ENCODE results near the gene C1QA.
A peak's percentile ranks its signal among the peaks of the same experiment; 100 is the strongest.
"Not testable (repeated sequence)": the region's sequence is repeated elsewhere in the genome, so short reads cannot be mapped to it uniquely, and the experiment has no call there.

C1QA gene

DNA sequence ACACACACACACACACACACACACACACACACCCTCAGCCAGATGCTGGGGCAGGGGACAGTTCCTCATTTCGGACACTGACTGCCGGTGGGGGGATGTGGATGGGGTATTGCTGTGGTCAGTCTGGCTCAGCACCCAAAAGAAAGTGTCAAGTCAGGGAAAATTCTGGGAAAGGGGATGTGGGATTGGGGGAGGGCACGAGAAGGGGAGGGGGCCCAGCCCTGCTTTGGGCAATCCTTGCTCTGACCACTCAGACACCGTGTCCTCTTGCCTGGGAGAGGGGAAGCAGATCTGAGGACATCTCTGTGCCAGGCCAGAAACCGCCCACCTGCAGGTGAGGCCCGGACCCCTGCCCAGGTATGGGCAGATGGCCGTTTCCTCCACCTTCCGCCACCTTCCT is 7.0 kb downstream of the C1QA start, which contains the start of gene C1QC:
TSS of gene C1QC (plus strand) at position 253 of the 400 bp plus-strand sequence. CDS start 391 bp downstream, outside the sequence.
- DNase-seq, result no peak

DNA sequence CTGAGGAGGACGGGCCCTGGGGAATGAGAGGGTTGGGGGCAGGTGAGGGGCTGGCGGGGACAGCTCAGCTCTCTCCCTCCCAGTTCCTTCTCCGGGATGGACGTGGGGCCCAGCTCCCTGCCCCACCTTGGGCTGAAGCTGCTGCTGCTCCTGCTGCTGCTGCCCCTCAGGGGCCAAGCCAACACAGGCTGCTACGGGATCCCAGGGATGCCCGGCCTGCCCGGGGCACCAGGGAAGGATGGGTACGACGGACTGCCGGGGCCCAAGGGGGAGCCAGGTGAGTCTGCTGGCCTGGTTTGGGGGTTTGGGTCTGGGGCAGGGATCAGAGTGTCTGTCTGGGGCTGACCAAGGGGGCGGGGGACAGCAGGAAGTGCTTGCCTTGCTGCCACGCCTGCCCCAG is 7.5 kb downstream of the C1QA start:
- DNase-seq, result no peak

DNA sequence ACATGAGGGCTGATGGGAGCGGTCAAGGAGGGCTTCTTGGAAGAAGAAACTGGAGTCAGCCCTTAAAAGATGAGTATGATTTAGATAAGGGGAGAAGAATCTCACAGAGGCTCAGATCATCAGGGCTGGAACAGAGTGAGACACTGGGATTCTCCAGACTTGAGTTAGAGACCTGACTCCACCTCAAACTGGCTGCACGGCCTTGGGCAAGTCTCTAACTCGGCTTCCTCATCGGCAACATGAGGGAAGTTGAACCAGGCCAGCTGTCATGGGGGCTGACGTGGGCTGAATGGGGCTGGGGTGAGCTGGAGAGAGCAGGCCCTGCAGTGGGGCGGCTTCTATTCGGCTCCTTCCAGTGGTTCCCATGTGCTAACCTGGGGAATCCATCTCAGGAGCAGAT is 9.5 kb downstream of the C1QA start:
- DNase-seq, result no peak

DNA sequence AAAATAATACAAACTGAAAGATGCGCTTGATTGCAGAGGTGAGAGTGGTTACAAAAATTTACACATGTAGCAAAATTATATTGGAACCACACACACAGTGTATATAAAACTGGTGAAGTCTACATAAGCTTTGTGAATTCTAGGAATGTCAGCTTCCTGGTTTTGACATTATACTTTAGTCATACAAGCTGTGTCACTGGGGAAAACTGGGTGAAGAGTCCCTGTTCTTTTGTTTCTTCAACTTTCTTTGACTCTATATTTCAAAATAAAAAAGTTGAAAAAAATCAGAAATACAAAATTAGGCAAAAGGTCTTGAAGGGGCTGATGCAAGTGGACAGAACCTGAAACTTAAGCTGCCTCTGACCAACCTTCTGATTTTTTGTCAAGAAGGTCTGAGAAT is 10.0 kb downstream of the C1QA start:
- DNase-seq, result no peak

DNA sequence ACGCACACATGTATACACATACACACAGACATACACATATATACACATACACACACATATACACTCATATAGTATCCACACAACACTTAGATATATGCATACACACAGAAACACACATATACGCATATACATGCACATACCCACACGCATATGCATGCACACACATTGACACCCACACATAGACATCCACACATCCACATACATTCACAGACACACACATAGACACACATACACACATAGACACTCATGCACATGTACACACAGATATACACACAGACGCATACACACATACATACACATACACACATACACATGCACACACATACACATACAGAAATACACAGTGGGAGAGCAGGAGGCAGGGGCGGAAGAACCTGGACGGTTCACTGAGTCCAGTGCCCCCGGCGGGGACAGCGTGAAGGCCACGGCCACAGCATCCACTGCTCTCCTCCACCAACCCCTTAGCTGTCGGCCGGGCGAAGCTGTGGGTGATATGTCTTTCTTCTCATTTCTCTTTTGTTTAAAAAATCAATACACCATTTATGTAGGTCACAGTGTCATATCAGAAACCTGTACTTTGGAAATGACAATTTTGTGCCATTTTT is 13.8 kb downstream of the C1QA start:
- no peak for DNase-seq

DNA sequence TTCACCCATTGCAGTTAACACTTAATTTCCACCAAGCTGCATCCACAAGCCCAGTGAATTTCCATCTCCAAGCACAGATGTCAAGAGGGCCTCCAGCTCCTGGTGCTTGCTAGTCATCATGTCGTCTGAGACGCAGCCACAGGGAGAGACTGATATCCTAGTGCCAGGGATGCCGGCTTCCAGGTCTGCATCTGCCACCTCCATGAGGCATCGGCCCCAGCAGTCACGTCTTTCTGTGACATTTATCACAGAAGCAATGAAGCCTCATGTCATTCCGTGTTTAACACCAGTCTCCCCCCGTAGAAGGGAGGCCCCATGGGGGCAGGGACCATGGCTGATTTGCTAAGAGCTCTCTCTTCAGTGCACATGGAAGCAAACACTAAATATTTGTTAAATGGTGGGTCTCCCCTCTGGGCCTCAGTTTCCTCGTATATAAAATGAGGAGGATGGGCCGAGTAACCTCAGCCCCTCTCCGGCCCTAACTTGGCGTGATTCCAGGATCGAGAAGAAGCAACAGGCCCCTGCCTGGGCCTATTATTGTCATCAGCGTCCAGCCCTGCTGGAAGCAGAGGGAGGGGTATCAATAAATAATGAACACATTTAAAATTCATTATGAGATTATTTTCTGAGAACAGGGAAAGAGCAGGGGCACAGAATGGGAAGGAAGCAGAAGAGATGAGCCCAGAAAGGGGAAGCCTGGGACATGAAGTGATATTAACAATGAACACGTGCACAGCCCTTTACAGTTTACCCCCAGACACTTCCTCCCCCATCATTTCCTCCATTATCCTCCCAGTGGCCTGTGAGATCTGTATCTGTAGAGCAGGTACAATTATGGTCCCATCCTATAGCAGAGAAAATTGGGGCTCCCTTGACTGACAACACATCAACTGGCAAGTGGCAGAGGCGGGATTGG is 15.8 kb downstream of the C1QA start:
- DNase-seq, result no peak

DNA sequence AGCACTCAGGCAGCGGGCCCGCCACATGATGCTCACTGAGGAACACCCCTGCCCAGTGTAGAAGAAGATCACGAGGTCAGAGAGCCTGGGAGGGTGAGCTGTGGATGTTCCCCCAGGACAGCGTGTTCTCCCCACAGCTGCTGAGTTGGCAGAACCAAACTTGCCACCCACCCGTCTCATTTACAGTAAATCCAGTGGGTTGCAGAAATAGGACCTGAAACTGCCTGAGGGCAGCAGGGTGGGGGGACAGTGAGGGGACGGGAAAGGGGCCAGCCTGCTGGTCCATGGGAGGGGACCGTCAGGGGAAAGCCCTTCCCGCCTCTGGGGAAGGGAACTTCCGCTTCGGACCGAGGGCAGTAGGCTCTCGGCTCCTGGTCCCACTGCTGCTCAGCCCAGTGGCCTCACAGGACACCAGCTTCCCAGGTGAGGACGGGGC is 16.5 kb downstream of the C1QA start, which contains the start of gene C1QB:
TSS of gene C1QB (plus strand) at position 356 of the 436 bp plus-strand sequence. CDS start 6,227 bp downstream, outside the sequence.
- DNase-seq, result no peak

DNA sequence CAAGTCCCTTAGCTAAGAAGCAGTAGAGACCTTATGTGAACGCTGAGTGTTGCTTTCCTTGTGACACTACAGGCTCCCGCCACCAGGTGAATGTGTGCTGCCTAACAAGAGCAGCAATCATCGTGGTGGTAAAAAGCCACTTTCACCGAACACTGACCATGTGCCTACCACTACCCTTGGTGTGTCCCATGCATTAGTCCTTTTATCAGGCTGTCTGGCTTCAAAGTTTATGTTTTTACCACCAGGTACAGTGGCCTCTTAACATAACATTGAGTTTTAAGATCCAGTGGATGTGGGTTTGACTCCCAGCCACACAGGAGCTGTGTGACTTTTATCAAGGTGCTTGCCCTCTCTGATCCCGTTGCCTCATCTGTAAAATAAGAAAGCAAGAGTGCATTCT is 18.3 kb downstream of the C1QA start:
- no peak for DNase-seq

DNA sequence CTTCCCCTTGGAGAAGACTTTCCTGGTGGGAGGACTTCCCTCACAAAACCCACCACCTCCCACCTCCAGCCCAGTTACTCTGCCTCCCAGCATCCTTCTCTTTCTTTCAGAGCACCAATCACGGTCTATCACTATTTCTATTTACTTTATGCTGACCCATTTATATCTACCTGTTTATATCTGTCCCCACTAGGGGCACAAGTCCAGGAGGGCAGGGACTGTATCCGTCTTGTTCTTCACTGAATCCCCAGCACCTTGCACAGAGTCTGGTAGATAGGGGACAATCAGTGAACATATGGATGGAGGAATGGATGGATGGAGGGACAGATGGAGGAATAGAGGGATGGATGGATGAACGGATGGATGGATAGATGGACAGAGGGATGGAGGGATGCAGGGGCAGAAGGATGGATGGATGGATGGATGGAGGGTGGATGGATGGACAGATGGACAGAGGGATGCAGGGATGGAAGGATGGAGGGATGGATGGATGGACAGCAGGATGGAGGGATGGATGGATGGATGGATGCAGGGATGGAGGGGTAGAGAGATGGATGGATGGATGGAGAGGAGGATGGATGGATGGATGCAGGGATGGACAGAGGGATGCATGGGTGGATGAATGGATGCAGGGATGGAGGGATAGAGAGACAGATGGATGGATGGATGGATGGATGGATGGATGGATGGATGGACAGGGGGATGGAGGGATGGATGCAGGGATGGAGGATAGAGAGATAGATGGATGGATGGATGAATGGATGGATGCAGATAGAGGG is 22.1 kb downstream of the C1QA start:
- DNase-seq, result no peak

DNA sequence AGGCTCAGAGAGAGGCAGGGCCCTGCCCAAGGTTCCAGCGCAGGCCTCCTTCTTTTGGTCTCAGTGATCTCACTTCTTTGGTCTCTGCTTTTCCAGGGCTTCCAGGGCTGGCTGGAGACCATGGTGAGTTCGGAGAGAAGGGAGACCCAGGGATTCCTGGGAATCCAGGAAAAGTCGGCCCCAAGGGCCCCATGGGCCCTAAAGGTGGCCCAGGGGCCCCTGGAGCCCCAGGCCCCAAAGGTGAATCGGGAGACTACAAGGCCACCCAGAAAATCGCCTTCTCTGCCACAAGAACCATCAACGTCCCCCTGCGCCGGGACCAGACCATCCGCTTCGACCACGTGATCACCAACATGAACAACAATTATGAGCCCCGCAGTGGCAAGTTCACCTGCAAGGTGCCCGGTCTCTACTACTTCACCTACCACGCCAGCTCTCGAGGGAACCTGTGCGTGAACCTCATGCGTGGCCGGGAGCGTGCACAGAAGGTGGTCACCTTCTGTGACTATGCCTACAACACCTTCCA is 24.4 kb downstream of the C1QA start:
- DNase-seq, result no peak

DNA sequence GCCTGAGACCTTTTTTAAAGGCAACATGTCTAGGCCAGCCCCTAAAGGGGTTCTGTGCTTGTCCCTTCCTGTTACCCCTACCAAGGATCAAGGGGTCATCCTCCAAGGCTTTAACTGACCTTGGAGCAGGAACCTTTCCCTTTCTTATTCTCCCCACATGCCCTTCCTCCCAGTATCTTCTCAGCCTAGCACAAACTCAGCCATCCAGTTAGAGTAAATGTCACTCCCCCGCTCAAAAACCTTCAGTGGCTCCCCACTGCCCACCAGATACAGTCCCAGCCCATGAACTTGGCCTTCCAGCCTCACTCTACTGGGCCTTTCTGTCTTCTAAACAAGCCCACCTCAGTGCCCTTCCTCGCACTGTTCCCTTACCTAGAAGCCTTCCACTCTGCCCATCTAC is 25.5 kb downstream of the C1QA start:
- no peak for DNase-seq

DNA sequence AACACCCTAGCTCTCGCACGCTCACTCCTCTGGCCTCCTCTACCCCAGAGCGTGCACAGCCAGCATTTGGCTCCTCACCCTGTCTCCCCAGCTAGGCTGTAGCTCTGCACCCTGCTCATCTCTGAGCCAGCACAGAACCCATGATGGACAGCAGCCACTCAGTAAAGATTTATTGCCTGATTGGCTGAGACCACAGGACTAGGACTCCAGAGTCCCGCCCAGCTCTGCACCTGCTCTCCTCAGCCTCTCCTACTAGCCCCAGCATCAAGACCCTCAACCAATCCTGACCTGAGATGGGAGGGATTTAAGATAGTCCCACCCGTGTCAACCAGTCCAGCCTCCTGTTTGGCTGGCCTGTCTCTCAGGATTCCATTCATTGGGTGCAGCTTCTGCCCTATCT is 25.9 kb downstream of the C1QA start:
- DNase-seq, result no peak

DNA sequence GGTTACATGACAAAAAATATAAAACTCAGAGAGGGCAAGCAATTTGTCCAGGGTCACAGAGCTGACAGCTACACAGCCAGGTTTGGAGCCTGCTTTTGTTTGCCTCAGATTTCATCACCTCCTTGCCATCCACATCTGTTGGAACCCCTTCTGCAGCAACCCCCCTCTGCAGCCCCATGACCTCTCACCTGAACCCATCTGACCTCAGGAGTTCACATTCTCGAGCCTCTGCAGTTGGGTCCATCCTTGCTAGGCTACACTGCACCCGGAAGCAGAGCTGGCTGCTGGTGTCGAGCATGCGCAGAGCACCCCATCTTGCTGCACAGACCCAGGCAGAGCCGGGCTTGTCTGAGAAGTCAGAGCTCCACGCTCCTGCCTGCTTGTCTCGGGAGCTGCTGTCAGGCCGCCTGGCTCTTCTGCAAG is 26.6 kb downstream of the C1QA start:
- no peak for DNase-seq

DNA sequence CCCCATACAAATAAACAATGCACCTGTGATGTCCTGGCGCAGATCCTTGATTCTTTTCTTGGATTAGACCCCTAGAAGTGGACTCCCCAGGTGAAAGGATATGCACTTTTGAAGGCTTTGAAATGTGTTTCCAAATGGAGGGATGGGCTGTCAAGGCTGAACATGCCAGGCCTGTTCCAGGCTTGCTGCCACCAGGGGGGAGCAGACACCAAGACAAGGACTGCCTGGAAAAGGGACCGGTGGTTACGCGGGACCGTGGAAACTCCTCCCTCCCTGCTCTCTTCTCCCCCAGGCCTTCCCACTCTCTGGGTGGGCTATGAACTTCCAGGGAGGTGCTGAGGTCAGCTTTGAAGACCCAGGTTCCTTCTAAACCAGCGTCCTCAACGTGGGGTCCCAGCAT is 29.3 kb downstream of the C1QA start:
- DNase-seq, result no peak

DNA sequence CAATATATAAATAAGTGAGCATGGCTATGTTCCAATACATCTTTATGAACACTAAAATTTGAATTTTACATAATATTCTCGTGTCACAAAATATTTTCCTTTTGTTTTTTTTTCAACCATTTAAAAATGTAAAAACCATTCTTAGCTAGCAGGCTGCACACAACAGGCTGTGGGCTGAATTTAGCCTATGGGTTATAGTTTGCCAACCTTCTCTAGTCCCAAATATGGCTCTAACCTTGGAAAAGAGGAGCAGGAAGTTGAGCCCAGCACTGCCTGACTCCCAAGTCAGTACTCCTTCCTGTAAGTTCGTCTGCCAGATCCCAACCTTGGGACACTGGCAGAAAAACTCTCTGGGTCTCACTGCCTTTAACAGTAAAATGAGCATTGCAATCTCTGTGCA is 30.0 kb downstream of the C1QA start:
- DNase-seq, result no peak

DNA sequence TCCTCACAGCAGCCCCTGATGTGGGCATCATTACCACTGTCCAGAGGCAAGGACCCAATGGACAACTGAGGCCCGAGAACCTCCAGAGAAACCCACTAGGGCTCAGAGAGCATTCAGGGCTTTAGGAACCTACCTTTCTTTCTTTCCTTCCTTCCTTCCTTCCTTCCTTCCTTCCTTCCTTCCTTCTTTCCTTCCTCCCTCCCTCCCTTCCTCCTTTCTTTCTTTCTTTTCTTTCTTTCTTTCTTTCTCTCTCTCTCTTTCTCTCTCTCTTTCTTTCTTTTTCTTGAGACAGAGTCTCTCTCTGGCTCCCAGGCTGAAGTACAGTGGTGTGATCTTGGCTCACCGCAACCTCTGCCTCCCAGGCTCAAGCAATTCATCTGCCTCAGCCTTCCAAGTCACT is 32.4 kb downstream of the C1QA start:
- not testable (repeated sequence) for DNase-seq

DNA sequence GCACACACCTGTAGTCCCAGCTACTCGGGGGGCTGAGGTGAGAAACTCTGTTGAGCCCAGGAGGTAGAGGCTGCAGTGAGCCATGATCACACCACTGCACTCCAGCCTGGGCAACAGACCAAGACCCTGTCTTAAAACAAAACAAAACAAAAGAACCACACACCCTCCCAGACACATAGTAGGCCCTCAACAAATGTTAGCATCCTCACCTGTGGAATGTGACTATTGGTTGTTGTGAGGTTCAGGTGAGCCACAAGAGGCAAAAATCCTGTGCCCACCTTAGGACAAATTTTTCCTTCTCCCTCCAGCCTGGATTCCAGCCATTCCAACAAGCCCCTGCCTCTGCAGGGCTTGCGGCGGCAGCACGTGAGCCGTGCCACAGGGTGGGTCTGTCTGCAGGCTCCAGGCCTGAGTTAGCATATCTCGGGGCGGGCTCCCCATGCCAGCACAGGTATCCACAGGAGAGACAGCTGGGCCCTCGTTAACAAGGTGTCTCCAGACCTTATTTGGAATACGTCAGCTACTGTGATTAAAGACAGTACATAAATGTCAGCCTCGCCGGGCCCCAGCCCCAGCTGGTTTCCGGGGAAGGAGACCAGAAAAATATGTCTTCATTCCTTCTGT is 34.0 kb downstream of the C1QA start:
- DNase-seq, result no peak

DNA sequence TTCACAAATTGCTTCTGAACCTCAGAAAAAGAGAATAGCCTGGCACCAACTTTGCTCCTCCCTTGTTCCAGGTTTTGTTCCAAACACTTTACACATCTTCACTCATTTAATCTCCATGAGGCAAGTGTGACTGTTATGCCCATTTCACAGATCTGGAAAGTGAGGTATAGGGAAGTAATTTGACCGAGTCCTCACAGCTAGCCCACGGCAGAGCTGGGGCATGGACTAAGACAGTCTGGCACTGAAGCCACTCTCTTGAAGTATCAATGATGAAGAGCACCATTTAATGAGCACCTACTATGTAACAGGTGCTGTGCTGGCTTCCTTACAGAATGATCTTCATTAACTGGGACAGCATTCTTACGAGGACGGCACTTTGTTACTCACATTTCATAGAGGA is 35.6 kb downstream of the C1QA start:
- DNase-seq, result no peak

DNA sequence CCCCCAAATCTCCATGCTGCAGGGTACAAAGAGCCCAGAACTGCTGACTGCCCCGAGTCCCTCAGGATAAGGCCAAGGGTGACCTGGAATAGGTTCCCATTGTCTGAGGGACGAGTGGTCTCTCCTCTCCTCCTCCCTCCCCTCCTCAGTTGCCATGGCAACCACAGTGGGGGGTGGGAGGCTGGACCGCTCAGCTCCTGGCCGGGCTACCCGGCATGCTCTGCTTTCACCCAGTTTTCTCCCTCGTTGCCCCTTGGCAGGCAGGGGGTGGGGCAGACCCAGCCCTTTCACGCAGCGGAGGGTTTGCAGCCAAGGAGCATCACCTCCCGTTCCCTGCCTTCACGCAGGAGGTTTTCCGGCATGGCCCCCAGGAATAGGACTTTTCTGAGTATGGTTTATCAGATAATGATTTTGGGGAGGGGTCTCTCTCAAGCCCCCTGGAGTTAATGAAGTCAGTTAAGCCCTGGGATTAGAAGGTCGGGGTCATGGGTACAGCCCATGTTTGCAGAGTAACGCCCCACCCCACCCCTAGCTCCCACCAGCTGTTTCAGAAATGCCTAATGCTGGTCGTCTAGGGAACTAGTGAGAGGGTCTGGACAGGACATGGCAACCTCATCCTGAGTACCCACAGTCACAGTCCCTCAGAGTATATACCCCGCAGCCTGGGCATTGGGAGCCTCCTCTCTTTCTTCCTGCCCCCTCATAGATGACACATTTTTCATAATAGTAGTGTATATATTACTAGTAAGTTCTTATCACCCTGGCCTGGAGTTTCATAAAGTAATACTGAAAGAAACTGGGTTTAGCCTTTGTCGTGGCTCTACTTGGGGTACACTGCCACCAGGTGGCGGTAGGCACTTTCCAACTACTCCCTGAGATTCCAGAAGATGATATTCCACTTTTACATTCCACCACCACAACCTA is 37.3 kb downstream of the C1QA start:
- peak; percentile 19 to 54 for DNase-seq

DNA sequence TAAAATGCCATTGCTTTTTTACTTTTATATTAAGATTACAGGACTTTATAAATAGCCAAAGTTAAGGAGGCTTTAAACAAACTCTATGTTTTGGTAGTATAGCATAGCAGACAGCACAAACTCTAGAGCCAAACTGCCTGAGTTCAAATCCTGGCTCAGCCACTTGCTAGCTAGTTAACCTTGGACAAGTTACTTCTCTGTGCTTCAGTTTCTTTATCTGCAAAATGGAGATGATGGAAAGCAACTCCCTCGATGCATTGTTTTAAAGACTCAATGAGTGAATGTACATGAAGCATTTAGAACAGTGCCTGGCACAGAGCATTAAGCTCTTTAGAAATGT is 38.0 kb downstream of the C1QA start:
- no peak for DNase-seq

DNA sequence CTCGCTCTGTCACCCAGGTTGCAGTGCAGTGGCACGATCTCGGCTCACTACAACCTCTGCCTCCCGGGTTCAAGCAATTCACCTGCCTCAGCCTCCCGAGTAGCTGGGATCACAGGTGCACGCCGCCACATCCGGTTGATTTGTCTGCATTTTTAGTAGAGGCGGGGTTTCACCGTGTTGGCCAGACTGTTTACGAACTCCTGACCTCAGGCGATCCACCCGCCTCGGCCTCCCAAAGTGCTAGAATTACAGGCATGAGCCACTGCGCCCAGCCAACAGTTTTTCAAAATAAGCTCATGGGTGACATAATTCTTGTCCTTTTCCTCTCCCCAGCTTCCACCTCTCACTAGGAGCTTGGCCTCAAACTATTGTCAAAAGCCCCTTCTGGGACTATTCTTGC is 39.7 kb downstream of the C1QA start:
- not testable (repeated sequence) for DNase-seq
